KG1 (cell line): ENCODE results near the gene VASP.

ENCODE experiments used
- DNase-seq: peaks from one replicate; lab custom pipeline; 2025; lab: John Stamatoyannopoulos, UW

VASP gene

GRCh38 chr19:45473682-45474605 is 33.3 kb upstream of the VASP start:
- DNase-seq = no peak

- no peak for DNase-seq
Measured at GRCh38 chr19:45474606-45475521, 32.4 kb upstream of the VASP start.

- no peak for DNase-seq
Measured at GRCh38 chr19:45475537-45476291, 31.6 kb upstream of the VASP start.

- DNase-seq = no peak
Measured at GRCh38 chr19:45476304-45476703, 31.0 kb upstream of the VASP start.

- no peak for DNase-seq
Measured at GRCh38 chr19:45477186-45477585, 30.1 kb upstream of the VASP start.

GRCh38 chr19:45477713-45478453 is 29.4 kb upstream of the VASP start:
- no peak for DNase-seq

- DNase-seq = peak; percentile 99
Measured at GRCh38 chr19:45478454-45479238, 28.6 kb upstream of the VASP start.

- no peak for DNase-seq
Measured at GRCh38 chr19:45483033-45483432, 24.2 kb upstream of the VASP start.

- no peak for DNase-seq
Measured at GRCh38 chr19:45484273-45484945, 22.9 kb upstream of the VASP start.

GRCh38 chr19:45485305-45486077 is 21.8 kb upstream of the VASP start:
- peak; percentile 96 for DNase-seq

GRCh38 chr19:45488708-45489107 is 18.6 kb upstream of the VASP start:
- DNase-seq = no peak

GRCh38 chr19:45489216-45489855 is 17.9 kb upstream of the VASP start:
- no peak for DNase-seq

GRCh38 chr19:45492137-45492626 is 15.1 kb upstream of the VASP start:
- no peak for DNase-seq

- DNase-seq = no peak
Measured at GRCh38 chr19:45492627-45493470, 14.4 kb upstream of the VASP start.

GRCh38 chr19:45494261-45494916 is 12.9 kb upstream of the VASP start:
- DNase-seq = no peak

GRCh38 chr19:45495178-45495577 is 12.1 kb upstream of the VASP start:
- no peak for DNase-seq

GRCh38 chr19:45496349-45496953 is 10.8 kb upstream of the VASP start:
- DNase-seq = no peak
